Activated T-helper 17 cell treated with anti-CD3 and anti-CD28 coated beads, Interleukin-2, amount 50 U/mL, for 72 hours (primary cell): Measurements from ENCODE around the gene RACK1. TPM values are rescaled to one million over a fixed set of nuclear protein-coding genes. Genes with fewer than 3 reads are reported as not detected.
"Not testable (repeated sequence)": the region's sequence is repeated elsewhere in the genome, so short reads cannot be mapped to it uniquely, and the experiment has no call there.

Experiments used
- ATAC-seq: fragments of 150-1000 bp; cut with Tn5 transposase; replicated peaks from 2 replicates; pipeline ENCODE4 v1.10.0; 2021; ENCODE audit warnings: mild to moderate bottlenecking, moderate library complexity
- H3K27ac Mint-ChIP-seq: one replicate; pipeline ENCODE4 v1.8.0; 2022; ENCODE audit warnings: mixed read lengths
- H3K27me3 Mint-ChIP-seq: one replicate; pipeline ENCODE4 v1.8.0; 2022; ENCODE audit warnings: mixed read lengths
- H3K36me3 Mint-ChIP-seq: one replicate; pipeline ENCODE4 v1.8.0; 2022; ENCODE audit warnings: low read depth, mild to moderate bottlenecking, mixed read lengths
- H3K4me1 Mint-ChIP-seq: one replicate; pipeline ENCODE4 v1.8.0; 2022; ENCODE audit warnings: mixed read lengths
- H3K4me3 Mint-ChIP-seq: one replicate; pipeline ENCODE4 v1.8.0; 2022; ENCODE audit warnings: mild to moderate bottlenecking, mixed read lengths
- H3K9me3 Mint-ChIP-seq: one replicate; pipeline ENCODE4 v1.8.0; 2022; ENCODE audit warnings: mixed read lengths
- total RNA-seq, 2 donors: library from RNA; stranded (reverse); gene quantifications; one replicate each; pipeline ENCODE4 v1.2.3, GENCODE V29; 2022

RACK1 gene
- total RNA-seq, 2 donors from 2014 or later = 2,150 to 2,706 TPM

GRCh38 chr5:181267291-181267904 is 23.7 kb upstream of the RACK1 start:
- not testable (repeated sequence) for H3K27ac Mint-ChIP-seq

GRCh38 chr5:181265092-181265671 is 21.5 kb upstream of the RACK1 start:
- no peak for ATAC-seq
- Mint-ChIP-seq H3K36me3 (peaks cover 19% of the 10 kb centered on the region), H3K9me3 (no peaks in the 10 kb centered on the region), H3K27me3 (no peaks in the 10 kb centered on the region), H3K4me1 (no peaks in the 10 kb centered on the region), H3K4me3 (no peak overlapping the region), H3K27ac (no peak overlapping the region)

More at GRCh38 chr5:181267291-181267904, 23.7 kb upstream of the RACK1 start:
- not testable (repeated sequence) for H3K4me3 Mint-ChIP-seq, H3K4me1 Mint-ChIP-seq, H3K27me3 Mint-ChIP-seq, H3K36me3 Mint-ChIP-seq, H3K9me3 Mint-ChIP-seq, ATAC-seq

GRCh38 chr5:181263633-181264032 is 19.9 kb upstream of the RACK1 start:
- no peaks in the 10 kb centered on the region for H3K27me3 Mint-ChIP-seq
- H3K4me3 Mint-ChIP-seq = no peak overlapping the region
- ATAC-seq = no peak
- H3K36me3 Mint-ChIP-seq = peaks cover 24% of the 10 kb centered on the region
- no peaks in the 10 kb centered on the region for H3K9me3 Mint-ChIP-seq
- H3K27ac Mint-ChIP-seq = peak overlapping the region; percentile 46
- peaks cover 5% of the 10 kb centered on the region for H3K4me1 Mint-ChIP-seq

- Mint-ChIP-seq H3K36me3 (peaks cover 45% of the 10 kb centered on the region), H3K4me3 (peak overlapping the region; percentile 93), H3K4me1 (peaks cover 16% of the 10 kb centered on the region), H3K9me3 (no peaks in the 10 kb centered on the region), H3K27me3 (no peaks in the 10 kb centered on the region), H3K27ac (peak overlapping the region; percentile 92)
- ATAC-seq = peak; percentile 67
Observed at GRCh38 chr5:181261320-181262049, 17.8 kb upstream of the RACK1 start.

- H3K36me3 Mint-ChIP-seq = peaks cover 51% of the 10 kb centered on the region
- H3K4me1 Mint-ChIP-seq = peaks cover 20% of the 10 kb centered on the region
- H3K27me3 Mint-ChIP-seq = no peaks in the 10 kb centered on the region
- ATAC-seq = peak; percentile 88
- peak within 1 kb of the TSS; percentile 93 for H3K4me3 Mint-ChIP-seq
- no peaks in the 10 kb centered on the region for H3K9me3 Mint-ChIP-seq
- H3K27ac Mint-ChIP-seq = peak within 1 kb of the TSS; percentile 92
Observed at GRCh38 chr5:181260720-181261319, 17.1 kb upstream of the RACK1 start, which contains the start of gene TRIM52. Gene TRIM52, minus strand, starts transcription at chr5:181261143. Its CDS starts 330 bp downstream, at chr5:181260813.

- H3K9me3 Mint-ChIP-seq = no peaks in the 10 kb centered on the region
- peaks cover 58% of the 10 kb centered on the region for H3K36me3 Mint-ChIP-seq
- peak overlapping the region; percentile 92 for H3K27ac Mint-ChIP-seq
- H3K27me3 Mint-ChIP-seq = no peaks in the 10 kb centered on the region
- peaks cover 26% of the 10 kb centered on the region for H3K4me1 Mint-ChIP-seq
- peak overlapping the region; percentile 93 for H3K4me3 Mint-ChIP-seq
- no peak for ATAC-seq
Observed at GRCh38 chr5:181259974-181260719, 16.4 kb upstream of the RACK1 start.

- Mint-ChIP-seq H3K27ac (peak overlapping the region; percentile 92), H3K4me1 (peaks cover 32% of the 10 kb centered on the region), H3K27me3 (no peaks in the 10 kb centered on the region), H3K36me3 (peaks cover 67% of the 10 kb centered on the region), H3K4me3 (peak overlapping the region; percentile 93), H3K9me3 (no peaks in the 10 kb centered on the region)
- no peak for ATAC-seq
Observed at GRCh38 chr5:181259283-181259682, 15.6 kb upstream of the RACK1 start.

GRCh38 chr5:181258576-181258975 is 14.9 kb upstream of the RACK1 start:
- Mint-ChIP-seq H3K4me3 (peak overlapping the region; percentile 93), H3K27me3 (no peaks in the 10 kb centered on the region), H3K36me3 (peaks cover 62% of the 10 kb centered on the region), H3K9me3 (no peaks in the 10 kb centered on the region), H3K27ac (peak overlapping the region; percentile 92), H3K4me1 (peaks cover 32% of the 10 kb centered on the region)
- no peak for ATAC-seq

GRCh38 chr5:181255836-181256578 is 12.3 kb upstream of the RACK1 start:
- H3K27me3 Mint-ChIP-seq = no peaks in the 10 kb centered on the region
- no peak overlapping the region for H3K27ac Mint-ChIP-seq
- H3K4me3 Mint-ChIP-seq = peak overlapping the region; percentile 93
- ATAC-seq = no peak
- no peaks in the 10 kb centered on the region for H3K9me3 Mint-ChIP-seq
- peaks cover 82% of the 10 kb centered on the region for H3K36me3 Mint-ChIP-seq
- peaks cover 39% of the 10 kb centered on the region for H3K4me1 Mint-ChIP-seq

GRCh38 chr5:181255276-181255675 is 11.6 kb upstream of the RACK1 start:
- peaks cover 43% of the 10 kb centered on the region for H3K4me1 Mint-ChIP-seq
- H3K9me3 Mint-ChIP-seq = no peaks in the 10 kb centered on the region
- peaks cover 82% of the 10 kb centered on the region for H3K36me3 Mint-ChIP-seq
- no peak for ATAC-seq
- H3K27ac Mint-ChIP-seq = no peak overlapping the region
- H3K4me3 Mint-ChIP-seq = peak overlapping the region; percentile 93
- no peaks in the 10 kb centered on the region for H3K27me3 Mint-ChIP-seq

- peaks cover 32% of the 10 kb centered on the region for H3K4me1 Mint-ChIP-seq
Observed at GRCh38 chr5:181248277-181248676, 4.6 kb upstream of the RACK1 start.

GRCh38 chr5:181246276-181247049 is 2.8 kb upstream of the RACK1 start:
- peak overlapping the region; percentile 99 for H3K27ac Mint-ChIP-seq
- ATAC-seq = peak; percentile 67
- H3K9me3 Mint-ChIP-seq = no peaks in the 10 kb centered on the region
- H3K4me1 Mint-ChIP-seq = peaks cover 36% of the 10 kb centered on the region
- H3K4me3 Mint-ChIP-seq = peak overlapping the region; percentile 85
- H3K36me3 Mint-ChIP-seq = peaks cover 80% of the 10 kb centered on the region
- no peaks in the 10 kb centered on the region for H3K27me3 Mint-ChIP-seq

More at GRCh38 chr5:181248277-181248676, 4.6 kb upstream of the RACK1 start:
- Mint-ChIP-seq H3K36me3 (peaks cover 77% of the 10 kb centered on the region), H3K27ac (peak overlapping the region; percentile 99), H3K4me3 (peak overlapping the region; percentile 85), H3K27me3 (no peaks in the 10 kb centered on the region), H3K9me3 (no peaks in the 10 kb centered on the region)
- no peak for ATAC-seq
